Spleen (tissue), 11 donors: ENCODE measurements around the gene INTS3. TPM values are rescaled to one million over a fixed set of nuclear protein-coding genes. Genes with fewer than 3 reads are reported as not detected.

Experiments used
- DNase-seq: peaks from one replicate; pipeline ENCODE4 v3.0.0-alpha.2; 2020
- H3K27ac ChIP-seq, 8 donors: fragments of 200-600 bp; sonication (generic) in 7 of 8; 1 replicate in 4 of 8; 2 replicates in 4 of 8; pipeline versions ENCODE4 v1.5.0 to v1.8.0; 2016 to 2021; ENCODE audit warnings: inconsistent platforms in 4 of 8, mild to moderate bottlenecking in 4 of 8, moderate library complexity in 1 of 8
- H3K27me3 ChIP-seq, 7 donors: fragments of 200-600 bp; sonication (generic) in 6 of 7; replicated peaks in 1 of 7; 1 replicate in 4 of 7; 2 replicates in 3 of 7; pipeline versions ENCODE4 v1.5.0 to v1.8.0; 2016 to 2021; ENCODE audit warnings: inconsistent platforms in 3 of 7, mild to moderate bottlenecking in 1 of 7
- H3K36me3 ChIP-seq, 6 donors: fragments of 200-600 bp; sonication (generic) in 5 of 6; 1 replicate in 4 of 6; 2 replicates in 2 of 6; pipeline versions ENCODE4 v1.5.0 to v1.8.0; 2016 to 2021; ENCODE audit warnings: inconsistent platforms in 2 of 6
- H3K4me1 ChIP-seq, 6 donors: fragments of 200-600 bp; sonication (generic) in 5 of 6; 1 replicate in 3 of 6; 2 replicates in 3 of 6; pipeline versions ENCODE4 v1.5.0 to v1.8.0; 2016 to 2021; ENCODE audit warnings: inconsistent platforms in 3 of 6
- H3K4me3 ChIP-seq, 8 donors: fragments of 200-600 bp; sonication (generic) in 7 of 8; 1 replicate in 4 of 8; 2 replicates in 4 of 8; pipeline versions ENCODE4 v1.5.0 to v1.8.0; 2016 to 2021; ENCODE audit warnings: inconsistent platforms in 4 of 8, mild to moderate bottlenecking in 4 of 8, moderate library complexity in 2 of 8
- H3K9me3 ChIP-seq, 8 donors: fragments of 200-600 bp; sonication (generic) in 7 of 8; 1 replicate in 4 of 8; 2 replicates in 4 of 8; pipeline versions ENCODE4 v1.5.0 to v1.8.0; 2016 to 2021; ENCODE audit warnings: inconsistent platforms in 4 of 8
- POLR2A ChIP-seq, 3 donors: fragments of 450-650 bp; IDR thresholded peaks; one replicate each; pipeline ENCODE4 v1.5.1; 2017; ENCODE audit warnings: antibody characterized with exemption in 3 of 3, mild to moderate bottlenecking in 1 of 3
- POLR2AphosphoS5 ChIP-seq, 3 donors: sonication (generic); formaldehyde crosslinking; IDR thresholded peaks; one replicate each; pipeline ENCODE4 v1.5.1; 2017; ENCODE audit warnings: antibody characterized with exemption in 3 of 3
- WGBS, 5 donors: extraction: QIAGEN DNeasy Blood & Tissue Kit in 3 of 5; methylation state at CpG; one replicate each; pipeline versions ENCODE4 v1.1.5 to v1.1.7; 2013 to 2018; 5-methylcytosine and 5-hydroxymethylcytosine counted together
- intact Hi-C: fragments of 100-400 bp; cut with DNase I; formaldehyde crosslinking; loops from one replicate; pipeline ENCODE4 v1.15.0; 2023; ENCODE audit warnings: low total_unique reads
- polyA plus RNA-seq, 3 donors: library from polyadenylated mRNA; stranded (reverse); fragments of 200-250 nt; gene quantifications; one replicate each; pipeline ENCODE4 v1.2.1, GENCODE V29; 2013
- total RNA-seq, 7 donors: library from RNA; depleted of rRNA in 3 of 7; stranded (reverse); fragments of >200 nt in 3 of 7; fragmentation: NEBNext Ultra II Directional in 4 of 7; extraction: Animal tissue kit (Norgen Biotek cat#: 25700) in 4 of 7; gene quantifications; one replicate each; pipeline versions ENCODE4 v1.1.0 to v1.2.1, GENCODE V29; 2016 to 2021
- TF ChIP-seq, protein P1 (sequence below), 11 experiments: fragments of 200-600 bp in 7 of 11; fragments of 450-650 bp in 4 of 11; sonication (generic) in 4 of 11; IDR thresholded peaks in 8 of 11; conservative IDR thresholded peaks in 3 of 11; 1 replicate in 7 of 11; 2 replicates in 4 of 11; pipeline versions ENCODE4 v1.4.0 to v1.8.0; 2016 to 2021; ENCODE audit warnings: antibody characterized with exemption in 11 of 11, inconsistent platforms in 4 of 11, mild to moderate bottlenecking in 1 of 11
- donor health status: healthy with polysubstance abuse.
- donor health status: DM: no; HTN: no; CAD: no; lungs with moderate emphysema.
- donor health status: DM: no; HTN: no; CAD: no.
- donor health status: Bipolar disorder and iron deficiency.
- donor health status: healthy.
- donor health status: DM: no; HTN: no; CAD: no.
- donor health status: DM: yes; HTN: yes; CAD: no.

INTS3 gene
- total and polyA plus RNA-seq, 10 donors: 24.7 to 66.2 (median 47.9) TPM

DNA sequence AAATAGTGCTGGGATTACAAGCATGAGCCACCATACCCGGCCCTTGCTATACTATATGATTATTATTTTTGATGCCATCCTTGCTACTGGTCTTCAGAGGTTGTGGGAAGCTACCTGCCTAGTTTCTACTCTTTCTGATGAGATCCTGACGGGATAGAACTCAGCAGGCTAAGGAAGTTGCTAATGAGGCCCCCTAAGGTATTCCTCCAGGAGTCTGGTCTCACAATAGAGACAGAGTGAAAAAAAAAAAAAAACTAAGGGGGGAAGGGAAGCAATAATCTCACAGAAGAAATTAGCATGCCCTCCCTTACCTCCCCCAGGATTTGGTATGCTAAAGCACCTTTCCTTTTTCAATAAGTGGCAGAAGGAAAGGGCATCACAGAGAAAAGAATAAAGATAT lies 17.6 kb downstream of the INTS3 start:
- H3K4me3 ChIP-seq: no peak overlapping the region
- intact Hi-C loops: loop anchor here (5.0 kb wide), 1 partner anchor 68 kb away; the partner anchor contains the start of gene NPR1
- H3K9me3 ChIP-seq: no peaks in the 10 kb centered on the region
- H3K4me1 ChIP-seq: peaks cover 2 to 33% (median 18%) of the 10 kb centered on the region in 6 donors
- no peak for DNase-seq
- WGBS, 5 donors: 91 to 93% (median 93%) methylated on average over 2 of the region's 2 CpGs
- TF ChIP-seq POLR2AphosphoS5 (IDR thresholded peaks at IDR 0.05) (no peak), POLR2A (IDR thresholded peaks at IDR 0.05) (no peak)
- TF ChIP-seq, protein P1, sequence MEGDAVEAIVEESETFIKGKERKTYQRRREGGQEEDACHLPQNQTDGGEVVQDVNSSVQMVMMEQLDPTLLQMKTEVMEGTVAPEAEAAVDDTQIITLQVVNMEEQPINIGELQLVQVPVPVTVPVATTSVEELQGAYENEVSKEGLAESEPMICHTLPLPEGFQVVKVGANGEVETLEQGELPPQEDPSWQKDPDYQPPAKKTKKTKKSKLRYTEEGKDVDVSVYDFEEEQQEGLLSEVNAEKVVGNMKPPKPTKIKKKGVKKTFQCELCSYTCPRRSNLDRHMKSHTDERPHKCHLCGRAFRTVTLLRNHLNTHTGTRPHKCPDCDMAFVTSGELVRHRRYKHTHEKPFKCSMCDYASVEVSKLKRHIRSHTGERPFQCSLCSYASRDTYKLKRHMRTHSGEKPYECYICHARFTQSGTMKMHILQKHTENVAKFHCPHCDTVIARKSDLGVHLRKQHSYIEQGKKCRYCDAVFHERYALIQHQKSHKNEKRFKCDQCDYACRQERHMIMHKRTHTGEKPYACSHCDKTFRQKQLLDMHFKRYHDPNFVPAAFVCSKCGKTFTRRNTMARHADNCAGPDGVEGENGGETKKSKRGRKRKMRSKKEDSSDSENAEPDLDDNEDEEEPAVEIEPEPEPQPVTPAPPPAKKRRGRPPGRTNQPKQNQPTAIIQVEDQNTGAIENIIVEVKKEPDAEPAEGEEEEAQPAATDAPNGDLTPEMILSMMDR (IDR thresholded peaks at IDR 0.05 in 8 of 11, conservative IDR thresholded peaks at IDR 0.05 in 3 of 11): no peak
- peaks cover 0 to 98% (median 66%) of the 10 kb centered on the region in 6 donors for H3K36me3 ChIP-seq
- no peaks in the 10 kb centered on the region for H3K27me3 ChIP-seq
- H3K27ac ChIP-seq: no peak overlapping the region

DNA sequence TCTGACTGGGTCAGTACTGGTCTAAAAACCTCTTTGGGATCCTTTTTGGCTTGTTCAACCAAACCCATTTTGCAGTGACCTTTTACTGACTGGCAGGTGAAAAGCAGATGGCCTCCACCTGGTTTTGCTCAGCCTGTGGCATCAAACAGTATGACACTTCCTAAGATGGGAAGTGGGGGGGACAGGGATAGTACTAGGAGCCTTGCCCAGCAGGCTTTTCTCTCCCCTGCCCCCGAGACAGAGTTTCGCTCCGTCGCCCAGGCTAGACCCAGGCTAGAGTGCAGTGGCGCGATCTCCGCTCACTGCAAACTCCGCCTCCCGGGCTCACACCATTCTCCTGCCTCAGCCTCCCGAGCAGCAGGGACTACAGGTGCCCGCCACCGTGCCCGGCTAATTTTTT lies 18.3 kb downstream of the INTS3 start:
- intact Hi-C loops: loop anchor here (5.0 kb wide), 1 partner anchor 69 kb away; the partner anchor contains the start of gene NPR1
- Histone ChIP-seq H3K9me3 (no peaks in the 10 kb centered on the region), H3K36me3 (peaks cover 0 to 98% (median 64%) of the 10 kb centered on the region in 6 donors), H3K4me1 (peaks cover 2 to 38% (median 18%) of the 10 kb centered on the region in 6 donors), H3K4me3 (no peak overlapping the region), H3K27me3 (no peaks in the 10 kb centered on the region), H3K27ac (no peak overlapping the region)
- peak; percentile 41 for DNase-seq
- TF ChIP-seq POLR2AphosphoS5 (IDR thresholded peaks at IDR 0.05) (no peak), POLR2A (IDR thresholded peaks at IDR 0.05) (no peak)
- TF ChIP-seq, protein P1 (IDR thresholded peaks at IDR 0.05 in 8 of 11, conservative IDR thresholded peaks at IDR 0.05 in 3 of 11): no peak
- WGBS, 5 donors: 89 to 98% (median 93%) methylated on average over 13 of the region's 13 CpGs

DNA sequence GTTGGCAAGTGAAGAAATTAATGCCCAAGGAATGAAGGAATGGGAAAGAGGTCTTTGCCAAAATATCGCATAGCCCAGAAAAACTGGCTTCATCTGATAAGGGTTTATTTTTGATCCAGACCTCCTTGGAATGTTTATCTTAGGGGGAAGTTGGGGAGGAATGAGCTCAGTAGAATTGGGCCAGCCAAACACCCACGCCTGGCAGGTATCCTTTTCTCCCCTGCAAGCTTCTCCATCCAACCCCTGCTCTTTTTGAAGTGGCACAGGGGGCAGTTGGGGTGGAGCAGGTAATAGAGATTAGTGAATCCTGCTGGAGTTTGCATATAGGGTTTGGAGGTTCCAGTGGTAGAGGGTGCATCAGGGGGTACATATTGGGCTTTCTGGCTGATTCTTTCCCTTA lies 21.1 kb downstream of the INTS3 start:
- TF ChIP-seq POLR2A (IDR thresholded peaks at IDR 0.05) (no peak), POLR2AphosphoS5 (IDR thresholded peaks at IDR 0.05) (no peak)
- TF ChIP-seq, protein P1 (IDR thresholded peaks at IDR 0.05 in 8 of 11, conservative IDR thresholded peaks at IDR 0.05 in 3 of 11): no peak
- peaks cover 0 to 21% (median 5%) of the 10 kb centered on the region in 6 donors for H3K4me1 ChIP-seq
- H3K27me3 ChIP-seq: no peaks in the 10 kb centered on the region
- peak overlapping the region in 1 of 8 donors; percentile 17 for H3K27ac ChIP-seq
- peaks cover 0 to 98% (median 74%) of the 10 kb centered on the region in 6 donors for H3K36me3 ChIP-seq
- no peaks in the 10 kb centered on the region for H3K9me3 ChIP-seq
- intact Hi-C loops: loop anchor here (5.0 kb wide), 1 partner anchor 72 kb away; the partner anchor contains the start of gene NPR1
- DNase-seq: no peak
- H3K4me3 ChIP-seq: no peak overlapping the region
- WGBS, 5 donors: 79 to 85% (median 83%) methylated on average over 2 of the region's 2 CpGs

DNA sequence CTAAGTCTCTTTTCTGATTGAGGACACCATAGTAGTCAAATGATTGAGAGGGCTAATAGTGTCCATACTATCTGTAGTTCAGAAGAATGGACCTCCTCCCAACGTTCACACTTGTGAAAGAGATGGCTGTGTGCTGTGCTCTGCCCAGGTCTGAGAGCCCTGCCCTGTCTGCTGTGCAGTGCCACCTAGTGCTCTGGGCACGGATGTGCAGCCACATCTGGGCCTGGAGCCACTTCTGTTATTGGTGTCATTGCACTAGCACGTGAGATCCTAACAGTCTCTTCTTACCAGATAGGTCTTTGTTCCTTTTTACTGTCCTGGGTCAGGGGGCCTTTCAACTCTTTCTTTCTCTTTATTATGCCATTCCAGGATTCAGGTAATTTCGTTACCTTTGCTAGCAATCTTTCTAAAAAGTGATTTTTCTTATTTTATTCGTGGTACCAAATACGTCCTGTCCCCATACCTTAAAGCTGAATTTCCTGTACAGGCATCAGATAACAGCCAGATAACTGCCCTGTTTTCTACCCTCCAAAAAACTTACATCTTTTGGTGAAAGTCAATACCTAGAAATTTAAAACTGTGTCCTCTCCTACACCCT lies 21.7 kb downstream of the INTS3 start:
- 39 to 49% (median 46%) methylated on average over 6 of the region's 6 CpGs for WGBS, 5 donors
- intact Hi-C loops: loop anchor here (5.0 kb wide), 1 partner anchor 72 kb away; the partner anchor contains the start of gene NPR1
- peak; percentile 95 for DNase-seq
- H3K4me1 ChIP-seq: peaks cover 0 to 21% (median 4%) of the 10 kb centered on the region in 6 donors
- H3K36me3 ChIP-seq: peaks cover 0 to 98% (median 75%) of the 10 kb centered on the region in 6 donors
- no peak overlapping the region for H3K4me3 ChIP-seq
- H3K27me3 ChIP-seq: no peaks in the 10 kb centered on the region
- no peaks in the 10 kb centered on the region for H3K9me3 ChIP-seq
- TF ChIP-seq, protein P1 (IDR thresholded peaks at IDR 0.05 in 8 of 11, conservative IDR thresholded peaks at IDR 0.05 in 3 of 11): peak; percentile 87 to 99 (median 97)
- TF ChIP-seq POLR2AphosphoS5 (IDR thresholded peaks at IDR 0.05) (peak in 2 of 3 donors; percentile 67 to 69), POLR2A (IDR thresholded peaks at IDR 0.05) (no peak)
- peak overlapping the region in 1 of 8 donors; percentile 17 for H3K27ac ChIP-seq
